GM12878 (cell line): Measurements from ENCODE around the gene RNF31. TPM values are rescaled to one million over a fixed set of nuclear protein-coding genes. Genes with fewer than 3 reads are reported as not detected.

Experiments used
- ATAC-seq: fragments of 200-7000 bp; cut with Tn5 transposase; 3 replicates; pipeline ENCODE4 v1.9.1; 2020; ENCODE audit warnings: mild to moderate bottlenecking, moderate library complexity
- BruUV-seq: library from RNA; stranded (reverse); fragments of 400-500 nt; replicated peaks from 2 replicates; lab custom pipeline; 2021; lab: Mats Ljungman, UMichigan
- CTCF ChIA-PET: fragments of 300-600 bp; sonication (Branson Sonifier 250); formaldehyde crosslinking; extraction: SDS; loops from one replicate; lab custom pipeline; 2021; ENCODE audit warnings: inconsistent platforms; lab: Yijun Ruan, JAX
- POLR2A ChIA-PET: fragments of 350-600 bp; formaldehyde crosslinking; extraction: SDS; loops from one replicate; lab custom pipeline; 2021; ENCODE audit warnings: inconsistent platforms; lab: Charles Lee
- RAD21 ChIA-PET: fragments of 300-600 bp; sonication (Branson Sonifier 250); formaldehyde crosslinking; loops from one replicate; lab custom pipeline; 2023; ENCODE audit warnings: antibody characterized with exemption; ENCODE audit not compliant: unreplicated experiment; lab: Charles Lee
- SMC1A ChIA-PET: fragments of 300-600 bp; sonication (Branson Sonifier 250); formaldehyde crosslinking; loops from one replicate; lab custom pipeline; 2023; ENCODE audit not compliant: unreplicated experiment, uncharacterized antibody; lab: Charles Lee
- DNase-seq: peaks from one replicate; pipeline ENCODE4 v3.0.0-alpha.2; 2011; ENCODE audit warnings: low read depth, low spot score
- FAIRE-seq: peaks from 3 replicates; lab custom pipeline; 2011; peaks lifted over from hg19 to GRCh38; lab: Jason Lieb, UNC
- H2AFZ ChIP-seq: 2 replicates; pipeline ENCODE4 v1.6.0; 2011; ENCODE audit warnings: low read depth, low read length, control low read depth; ENCODE audit not compliant: control insufficient read depth
- H3K27ac ChIP-seq: 2 replicates; pipeline ENCODE4 v1.5.1; 2011; ENCODE audit warnings: control low read depth; ENCODE audit not compliant: control insufficient read depth, insufficient read depth
- H3K27me3 ChIP-seq, 2 experiments: replicated peaks in 1 of 2; 2 replicates each; pipeline versions ENCODE4 v1.6.0 to v1.6.1; 2011; ENCODE audit warnings: low read length in 1 of 2; ENCODE audit not compliant: control insufficient read depth in 2 of 2, insufficient read depth in 2 of 2
- H3K36me3 ChIP-seq, 2 experiments: 2 replicates each; pipeline ENCODE4 v1.5.1; 2011; ENCODE audit warnings: low read length in 1 of 2; ENCODE audit not compliant: control insufficient read depth in 2 of 2, insufficient read depth in 2 of 2
- H3K4me1 ChIP-seq: 2 replicates; pipeline ENCODE4 v1.6.1; 2011; ENCODE audit warnings: mild to moderate bottlenecking, low read length, moderate library complexity, mixed read lengths; ENCODE audit not compliant: control insufficient read depth, insufficient read depth
- H3K4me2 ChIP-seq: 2 replicates; pipeline ENCODE4 v1.6.0; 2011; ENCODE audit warnings: control low read depth; ENCODE audit not compliant: control insufficient read depth, insufficient read depth
- H3K4me3 ChIP-seq: fragments of 200-600 bp; sonication (generic); 2 replicates; pipeline ENCODE4 v1.5.1; 2016
- H3K79me2 ChIP-seq: 2 replicates; pipeline ENCODE4 v1.6.0; 2011; ENCODE audit warnings: low read length; ENCODE audit not compliant: control insufficient read depth, insufficient read depth
- H3K9ac ChIP-seq: 2 replicates; pipeline ENCODE4 v1.8.0; 2011; ENCODE audit warnings: low read length, control low read depth, mixed read lengths; ENCODE audit not compliant: control insufficient read depth, insufficient read depth
- H3K9me3 ChIP-seq: replicated peaks from 3 replicates; pipeline ENCODE4 v1.5.1; 2011; ENCODE audit warnings: mild to moderate bottlenecking, low read length; ENCODE audit not compliant: control insufficient read depth, insufficient read depth
- H4K20me1 ChIP-seq: 2 replicates; pipeline ENCODE4 v1.6.0; 2011; ENCODE audit not compliant: control insufficient read depth, insufficient read depth
- ATF7 ChIP-seq: fragments of 450-650 bp; IDR thresholded peaks from 2 replicates; pipeline ENCODE4 v1.6.1; 2016; ENCODE audit warnings: low read depth, mild to moderate bottlenecking
- BACH1 ChIP-seq: fragments of 450-650 bp; IDR thresholded peaks from 2 replicates; pipeline ENCODE4 v1.6.1; 2017; ENCODE audit warnings: mild to moderate bottlenecking, borderline replicate concordance
- EGR1 ChIP-seq, 2 experiments: IDR thresholded peaks; 1 replicate in 1 of 2; 2 replicates in 1 of 2; pipeline ENCODE4 v1.6.1; 2011 to 2012; ENCODE audit warnings: low read depth in 2 of 2, low read length in 2 of 2, borderline replicate concordance in 1 of 2, mild to moderate bottlenecking in 1 of 2, moderate library complexity in 1 of 2
- JUND ChIP-seq: IDR thresholded peaks from 2 replicates; pipeline ENCODE4 v1.6.1; 2012; ENCODE audit warnings: low read depth, mild to moderate bottlenecking, low read length, improper control_type of control experiment, moderate library complexity
- KAT2A ChIP-seq: conservative IDR thresholded peaks from 2 replicates; pipeline ENCODE4 v1.6.1; 2011; ENCODE audit warnings: low read depth, low read length; ENCODE audit not compliant: control insufficient read depth
- NR2F1 ChIP-seq: fragments of 450-650 bp; conservative IDR thresholded peaks from 2 replicates; pipeline ENCODE4 v1.6.1; 2017; ENCODE audit warnings: mild to moderate bottlenecking
- POLR2AphosphoS2 ChIP-seq: IDR thresholded peaks from 2 replicates; pipeline ENCODE4 v1.6.1; 2011; ENCODE audit warnings: low read depth, mild to moderate bottlenecking, low read length, improper control_type of control experiment, moderate library complexity
- RUNX3 ChIP-seq: IDR thresholded peaks from 2 replicates; pipeline ENCODE4 v1.6.1; 2012; ENCODE audit warnings: low read length, inconsistent platforms
- SMARCA5 ChIP-seq: fragments of 450-650 bp; IDR thresholded peaks from 2 replicates; pipeline ENCODE4 v1.6.1; 2017; ENCODE audit warnings: mild to moderate bottlenecking
- ZBED1 ChIP-seq: IDR thresholded peaks from 2 replicates; pipeline ENCODE4 v1.6.1; 2016; ENCODE audit warnings: borderline replicate concordance
- WGBS: methylation state at CpG from one replicate; pipeline ENCODE4 v1.1.6; 2016; ENCODE audit warnings: low lambda C conversion rate; ENCODE audit not compliant: insufficient replicate concordance, insufficient coverage; ENCODE audit errors: missing lambda C conversion rate; 5-methylcytosine and 5-hydroxymethylcytosine counted together
- in situ Hi-C: fragments of 300-500 bp; cut with MboI; formaldehyde crosslinking; loops from 9 replicates; pipeline ENCODE4 v1.14.3; 2018; ENCODE audit warnings: mixed read lengths
- intact Hi-C: fragments of 100-400 bp; cut with micrococcal nuclease; formaldehyde crosslinking; loops from one replicate; pipeline ENCODE4 v1.14.2; 2022; ENCODE audit not compliant: unreplicated experiment
- polyA plus RNA-seq, 11 experiments: library from polyadenylated mRNA; depleted of rRNA in 4 of 11; unstranded in 6 of 11; stranded (reverse) in 5 of 11; fragments of >200 nt; fragmentation: Nextera tagmentation in 4 of 11; fragmentation: Illumina TruSeq in 1 of 11; extraction: Ambion mirVana in 4 of 11; extraction: Trizol in 1 of 11; gene quantifications; 1 replicate in 1 of 11; 2 replicates in 10 of 11; pipeline versions ENCODE4 v1.2.1 to v1.2.3, GENCODE V29; 2011 to 2016; ENCODE audit warnings: inconsistent platforms in 2 of 11, missing spikeins in 2 of 11, low read depth in 1 of 11
- total RNA-seq, 4 experiments: library from RNA; depleted of rRNA in 3 of 4; stranded (reverse); fragments of >200 nt in 3 of 4; fragmentation: Illumina TruSeq in 1 of 4; extraction: Trizol in 1 of 4; gene quantifications; 2 replicates each; pipeline versions ENCODE4 v1.2.1 to v1.2.3, GENCODE V29; 2013 to 2021

The RNF31 gene
- total and polyA plus RNA-seq, 10 of the 15 experiments (the other 5 are each of a cell fraction or from before 2014, with no cell fraction given), result 8.5 to 92.7 (median 52.0) TPM

- POLR2A ChIA-PET, result interaction anchor here (0.7 to 5.8 kb wide), 10 partner anchors 15 to 888 kb away, joined by 3 to 90 read pairs (median 4); partner anchors contain the start of genes IRF9, PCK2, PSME1 and PSME2
- SMC1A ChIA-PET, result interaction anchor here (0.6 to 9.6 kb wide), 19 partner anchors 10 to 187 kb away, joined by 3 to 195 read pairs (median 11); partner anchors contain the start of genes CHMP4A, EMC9, IRF9 and PCK2
- Histone ChIP-seq H3K27ac (no peak overlapping the region), H3K79me2 (peaks cover 7% of the 10 kb centered on the region), H3K4me3 (no peak overlapping the region), H3K36me3 (no peaks in the 10 kb centered on the region), H3K27me3 (no peaks in the 10 kb centered on the region), H3K4me1 (peaks cover 7% of the 10 kb centered on the region), H4K20me1 (no peaks in the 10 kb centered on the region), H3K9me3 (no peaks in the 10 kb centered on the region), H3K4me2 (no peak overlapping the region), H2AFZ (no peak overlapping the region), H3K9ac (no peak overlapping the region)
- no TSS peak for BruUV-seq
- RAD21 ChIA-PET, result interaction anchor here (0.7 to 6.9 kb wide), 14 partner anchors 8 to 197 kb away, joined by 3 to 153 read pairs (median 8); partner anchors contain the start of genes CHMP4A, CIDEB, EMC9 and IRF9
- 92% methylated on average over 9 of the region's 9 CpGs for WGBS
- DNase-seq (no peak), ATAC-seq (no peak), FAIRE-seq (no peak)
- in situ Hi-C loops (loop anchor here (25.0 kb wide), 1 partner anchor 798 kb away; the partner anchor contains the start of genes BCL2L2, PABPN1 and PPP1R3E), intact Hi-C loops (no loop called here)
- CTCF ChIA-PET, result interaction anchor here (0.7 to 11.3 kb wide), 20 partner anchors 10 to 230 kb away, joined by 3 to 294 read pairs (median 5); partner anchors contain the start of genes CARMIL3, CHMP4A, IRF9 and PCK2
- no peak for TF ChIP-seq BACH1
- no peak for TF ChIP-seq KAT2A
- TF ChIP-seq ATF7, result no peak
- TF ChIP-seq RUNX3, result no peak
- no peak for TF ChIP-seq POLR2AphosphoS2
- TF ChIP-seq SMARCA5, result no peak
- no peak for TF ChIP-seq JUND
- no peak for TF ChIP-seq EGR1 (IDR thresholded peaks at IDR 0.05; ENCODE audit: borderline replicate concordance in 1 of 2, low read depth in 2 of 2, low read length in 2 of 2)
- no peak for TF ChIP-seq NR2F1
- TF ChIP-seq ZBED1, result no peak
Observed at GRCh38 chr14:24110060-24110459, 37.2 kb upstream of the RNF31 start.
